Superior temporal gyrus (tissue), 1 donor: Measurements from ENCODE around the gene CD164L2.

Source experiments
- DNase-seq: peaks from one replicate; pipeline ENCODE4 v3.0.0-alpha.2; 2016; ENCODE audit errors: extremely low spot score

Gene CD164L2

GRCh38 chr1:27405074-27405473 is 21.9 kb upstream of the CD164L2 start:
- DNase-seq, result no peak

GRCh38 chr1:27403931-27404330 is 20.8 kb upstream of the CD164L2 start:
- no peak for DNase-seq

GRCh38 chr1:27403065-27403726 is 20.1 kb upstream of the CD164L2 start:
- DNase-seq, result no peak

GRCh38 chr1:27402349-27402754 is 19.2 kb upstream of the CD164L2 start:
- peak; percentile 68 for DNase-seq

- DNase-seq, result no peak
Measured at GRCh38 chr1:27400963-27401341, 17.8 kb upstream of the CD164L2 start.

- no peak for DNase-seq
Measured at GRCh38 chr1:27400082-27400962, 17.2 kb upstream of the CD164L2 start.

- DNase-seq, result no peak
Measured at GRCh38 chr1:27399251-27400025, 16.3 kb upstream of the CD164L2 start.

GRCh38 chr1:27398405-27399149 is 15.4 kb upstream of the CD164L2 start:
- no peak for DNase-seq

GRCh38 chr1:27397749-27398148 is 14.6 kb upstream of the CD164L2 start:
- no peak for DNase-seq

- DNase-seq, result no peak
Measured at GRCh38 chr1:27397110-27397509, 14.0 kb upstream of the CD164L2 start.

- peak; percentile 83 for DNase-seq
Measured at GRCh38 chr1:27395441-27396195, 12.5 kb upstream of the CD164L2 start.

- DNase-seq, result no peak
Measured at GRCh38 chr1:27394925-27395324, 11.8 kb upstream of the CD164L2 start.

GRCh38 chr1:27394282-27394658 is 11.1 kb upstream of the CD164L2 start:
- DNase-seq, result no peak

GRCh38 chr1:27393641-27394281 is 10.6 kb upstream of the CD164L2 start:
- DNase-seq, result no peak

GRCh38 chr1:27392778-27393635 is 9.9 kb upstream of the CD164L2 start:
- no peak for DNase-seq

- peak; percentile 82 for DNase-seq
Measured at GRCh38 chr1:27392096-27392777, 9.1 kb upstream of the CD164L2 start, which contains the start of gene GPR3. GPR3 (plus strand) TSS chr1:27392622; CDS start chr1:27393799, 1,177 bp downstream.

- DNase-seq, result peak; percentile 59
Measured at GRCh38 chr1:27391511-27392095, 8.5 kb upstream of the CD164L2 start.

GRCh38 chr1:27388337-27389005 is 5.3 kb upstream of the CD164L2 start:
- peak; percentile 71 for DNase-seq
